Measurements from ENCODE around the gene DLG2.
A peak's percentile ranks its signal among the peaks of the same experiment; 100 is the strongest.
"Not testable (repeated sequence)": the region's sequence is repeated elsewhere in the genome, so short reads cannot be mapped to it uniquely, and the experiment has no call there.

DLG2 gene

DNA sequence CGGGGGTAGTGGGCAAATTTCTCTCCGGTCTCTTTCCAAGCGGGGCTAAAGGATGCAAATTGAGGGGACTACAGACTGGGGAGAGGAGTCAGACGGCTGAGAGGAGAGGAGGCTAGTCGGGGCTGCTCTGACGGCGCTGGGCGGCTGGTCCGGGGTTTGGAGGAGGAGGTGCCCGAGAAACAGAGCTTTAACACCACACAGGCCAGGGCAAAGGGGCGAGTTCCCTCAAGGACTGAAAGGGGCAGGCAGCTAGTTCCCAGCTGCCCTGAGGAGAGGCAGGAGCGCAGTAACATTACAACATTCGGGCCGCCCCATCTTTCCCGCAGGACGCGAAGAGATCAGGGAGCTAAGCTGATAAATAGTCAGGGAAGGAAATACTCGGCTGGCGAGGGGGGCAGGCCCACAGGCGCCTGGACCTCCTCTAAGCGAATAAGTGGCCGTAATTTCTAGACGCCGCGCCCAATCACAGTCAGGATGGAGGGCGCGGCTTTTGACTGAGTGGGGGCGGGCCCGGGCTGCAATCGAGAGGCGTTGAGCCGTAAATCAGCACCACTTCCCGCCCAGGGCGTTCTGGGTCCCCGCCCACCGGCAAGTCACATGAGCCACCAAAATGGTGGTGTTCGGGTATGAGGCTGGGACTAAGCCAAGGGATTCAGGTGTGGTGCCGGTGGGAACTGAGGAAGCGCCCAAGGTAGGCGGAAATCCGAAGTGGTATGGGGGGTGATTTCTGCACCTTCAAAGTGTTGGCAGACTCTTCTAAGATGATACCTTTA lies 1.0 kb upstream of the DLG2 start, which contains the start of gene TMEM126B:
TMEM126B (plus strand) TSS at position 596 of the 773 bp plus-strand sequence; CDS start at position 611, 15 bp downstream.
- no peak for TF ChIP-seq ZFX (IDR thresholded peaks at IDR 0.05; ENCODE audit: borderline replicate concordance)
- TF ChIP-seq, protein P1, sequence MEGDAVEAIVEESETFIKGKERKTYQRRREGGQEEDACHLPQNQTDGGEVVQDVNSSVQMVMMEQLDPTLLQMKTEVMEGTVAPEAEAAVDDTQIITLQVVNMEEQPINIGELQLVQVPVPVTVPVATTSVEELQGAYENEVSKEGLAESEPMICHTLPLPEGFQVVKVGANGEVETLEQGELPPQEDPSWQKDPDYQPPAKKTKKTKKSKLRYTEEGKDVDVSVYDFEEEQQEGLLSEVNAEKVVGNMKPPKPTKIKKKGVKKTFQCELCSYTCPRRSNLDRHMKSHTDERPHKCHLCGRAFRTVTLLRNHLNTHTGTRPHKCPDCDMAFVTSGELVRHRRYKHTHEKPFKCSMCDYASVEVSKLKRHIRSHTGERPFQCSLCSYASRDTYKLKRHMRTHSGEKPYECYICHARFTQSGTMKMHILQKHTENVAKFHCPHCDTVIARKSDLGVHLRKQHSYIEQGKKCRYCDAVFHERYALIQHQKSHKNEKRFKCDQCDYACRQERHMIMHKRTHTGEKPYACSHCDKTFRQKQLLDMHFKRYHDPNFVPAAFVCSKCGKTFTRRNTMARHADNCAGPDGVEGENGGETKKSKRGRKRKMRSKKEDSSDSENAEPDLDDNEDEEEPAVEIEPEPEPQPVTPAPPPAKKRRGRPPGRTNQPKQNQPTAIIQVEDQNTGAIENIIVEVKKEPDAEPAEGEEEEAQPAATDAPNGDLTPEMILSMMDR (IDR thresholded peaks at IDR 0.05): no peak
- peak within 1 kb of the TSS; percentile 66 for H3K27ac ChIP-seq

DNA sequence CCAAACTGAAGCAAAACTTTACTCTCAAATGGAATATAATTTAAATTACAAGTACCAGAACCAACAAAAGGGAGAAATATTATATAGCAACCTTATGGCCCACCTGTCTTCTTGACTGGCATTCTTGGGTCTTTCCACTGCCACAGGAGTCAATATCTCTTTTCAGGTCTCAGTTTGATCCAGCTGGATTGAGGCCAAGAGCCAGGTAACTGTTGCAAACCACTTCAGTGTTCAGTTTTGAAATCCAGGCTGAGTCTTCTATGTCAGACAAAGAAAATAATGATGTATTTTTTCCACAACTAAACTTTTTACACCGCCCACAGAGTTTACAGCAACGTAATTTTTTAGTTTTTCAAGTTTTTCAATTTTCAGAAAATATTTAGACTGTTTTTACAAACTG lies 648 bp downstream of the DLG2 start:
- no peak overlapping the region for H3K27ac ChIP-seq
- TF ChIP-seq, protein P1 (IDR thresholded peaks at IDR 0.05): no peak
- TF ChIP-seq ZFX (IDR thresholded peaks at IDR 0.05; ENCODE audit: borderline replicate concordance): no peak

DNA sequence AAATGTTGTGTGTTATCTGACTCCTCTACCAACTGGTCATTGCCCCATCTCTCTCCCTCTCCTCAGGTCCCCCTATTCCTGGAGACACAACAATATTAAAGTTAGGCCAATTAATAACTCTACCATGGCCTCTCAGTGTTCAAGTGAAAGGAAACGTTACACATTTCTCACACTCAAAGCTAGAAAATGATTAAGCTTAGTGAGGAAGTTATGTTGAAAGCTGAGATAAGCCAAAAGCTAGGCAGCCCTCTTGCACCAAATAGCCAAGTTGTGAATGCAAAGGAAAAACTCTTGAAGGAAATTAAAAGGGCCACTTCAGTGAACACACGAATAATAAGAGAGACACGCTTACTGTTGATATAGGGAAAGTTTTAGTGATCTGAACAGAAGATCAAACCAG lies 6.9 kb downstream of the DLG2 start:
- TF ChIP-seq, protein P1 (IDR thresholded peaks at IDR 0.05): no peak
- no peak for TF ChIP-seq ZFX (IDR thresholded peaks at IDR 0.05; ENCODE audit: borderline replicate concordance)
- H3K27ac ChIP-seq: no peak overlapping the region

DNA sequence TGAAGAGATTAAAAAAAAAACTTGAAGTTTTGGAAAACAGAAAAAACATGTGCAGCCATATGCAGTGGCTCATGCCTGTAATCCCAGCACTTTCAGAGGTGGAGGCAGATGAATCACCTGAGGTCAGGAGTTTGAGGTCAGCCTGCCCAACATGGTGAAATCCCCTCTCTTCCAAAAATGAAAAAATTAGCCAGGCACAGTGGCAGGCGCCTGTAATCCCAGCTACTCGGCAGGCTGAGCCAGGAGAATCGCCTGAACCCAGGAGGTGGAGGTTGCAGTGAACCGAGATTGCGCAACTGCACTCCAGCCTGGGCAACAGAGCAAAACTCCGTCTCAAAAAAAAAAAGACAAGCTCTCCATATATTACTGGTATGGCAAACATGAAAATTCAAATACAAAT lies 7.6 kb downstream of the DLG2 start:
- H3K27ac ChIP-seq: no peak overlapping the region
- TF ChIP-seq ZFX (IDR thresholded peaks at IDR 0.05; ENCODE audit: borderline replicate concordance): no peak
- TF ChIP-seq, protein P1 (IDR thresholded peaks at IDR 0.05): no peak

DNA sequence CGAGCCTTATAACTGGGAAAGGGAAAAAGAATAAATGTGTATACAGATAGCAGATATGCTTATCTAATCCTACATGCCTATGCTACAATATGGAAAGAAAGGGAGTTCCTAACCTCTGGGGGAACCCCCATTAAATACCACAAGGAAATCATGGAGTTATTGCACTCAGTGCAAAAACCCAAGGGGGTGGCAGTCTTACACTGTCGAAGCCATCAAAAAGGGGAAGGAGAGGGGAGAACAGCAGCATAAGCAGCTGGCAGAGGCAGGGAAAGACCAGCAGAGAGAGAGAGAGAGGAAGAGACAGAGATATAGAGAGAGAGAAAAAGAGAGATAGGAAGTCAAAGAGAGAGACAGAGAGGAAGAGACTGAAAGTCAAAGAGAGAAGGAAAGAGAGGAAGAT lies 15.5 kb downstream of the DLG2 start:
- H3K27ac ChIP-seq: not testable (repeated sequence)

DNA sequence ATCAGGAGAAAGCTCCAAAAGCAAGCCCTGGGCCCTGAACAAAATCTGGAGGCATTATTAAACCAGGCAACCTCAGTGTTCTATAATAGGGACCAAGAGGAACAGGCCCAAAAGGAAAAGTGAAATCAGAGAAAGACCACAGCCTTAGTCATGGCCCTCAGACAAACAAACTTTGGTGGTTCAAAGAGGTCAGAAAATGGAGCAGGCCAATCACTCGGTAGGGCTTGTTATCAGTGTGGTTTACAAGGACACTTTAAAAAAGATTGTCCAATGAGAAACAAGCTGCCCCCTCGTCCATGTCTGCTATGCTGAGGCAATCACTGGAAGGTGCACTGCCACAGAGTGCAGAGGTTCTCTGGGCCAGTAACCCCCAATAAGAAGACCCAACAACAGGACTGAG lies 17.9 kb downstream of the DLG2 start:
- not testable (repeated sequence) for H3K27ac ChIP-seq

DNA sequence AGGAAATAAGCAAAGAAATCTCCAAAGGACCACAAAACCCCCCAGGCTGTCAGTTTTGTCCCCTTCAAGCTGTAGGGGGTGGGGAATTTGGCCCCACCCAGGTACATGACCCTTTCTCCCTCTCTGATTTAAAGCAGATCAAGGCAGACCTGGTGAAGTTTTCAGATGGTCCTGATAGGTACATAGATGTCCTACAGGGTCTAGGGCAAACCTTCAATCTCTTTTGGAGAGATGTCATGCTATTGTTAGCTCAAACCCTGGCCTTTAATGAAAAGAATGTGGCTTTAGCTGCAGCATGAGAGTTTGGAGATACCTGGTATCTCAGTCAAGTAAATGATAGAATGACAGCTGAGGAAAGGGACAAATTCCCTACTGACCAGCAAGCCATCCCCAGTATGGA lies 18.5 kb downstream of the DLG2 start:
- H3K27ac ChIP-seq: not testable (repeated sequence)

DNA sequence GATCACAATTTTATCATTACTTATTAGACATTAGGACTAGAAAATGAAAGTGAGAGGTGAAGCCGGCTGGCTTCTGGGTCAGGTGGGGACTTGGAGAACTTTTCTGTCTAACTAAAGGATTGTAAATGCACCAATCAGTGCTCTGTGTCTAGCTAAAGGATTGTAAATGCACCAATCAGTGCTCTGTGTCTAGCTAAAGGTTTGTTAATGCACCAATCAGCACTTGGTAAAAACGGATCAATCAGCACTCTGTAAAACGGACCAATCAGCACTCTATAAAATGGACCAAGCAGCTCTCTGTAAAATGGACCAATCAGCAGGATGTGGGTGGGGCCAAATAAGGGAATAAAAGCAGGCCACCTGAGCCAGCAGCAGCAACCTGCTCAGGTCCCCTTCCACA lies 20.9 kb downstream of the DLG2 start:
- H3K27ac ChIP-seq: not testable (repeated sequence)

DNA sequence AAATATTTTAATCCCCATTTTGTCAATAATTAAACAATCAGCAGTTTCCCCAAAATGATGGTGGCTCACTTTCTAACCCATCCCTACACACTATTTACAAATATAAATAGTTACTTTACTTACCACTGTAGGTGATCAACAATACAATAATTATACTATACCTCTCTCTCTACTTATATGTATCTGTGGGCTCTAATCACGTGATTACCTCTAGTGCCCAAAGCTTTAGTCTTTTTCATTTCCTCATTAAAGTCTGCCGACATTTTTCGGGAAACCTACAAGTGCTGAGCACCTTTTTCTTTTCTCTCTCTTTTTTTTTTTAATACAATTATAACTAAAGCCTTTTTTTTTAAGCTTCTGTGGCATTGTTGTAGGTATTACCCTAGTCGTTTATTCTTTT lies 23.9 kb downstream of the DLG2 start:
- TF ChIP-seq, protein P1 (IDR thresholded peaks at IDR 0.05): no peak
- TF ChIP-seq ZFX (IDR thresholded peaks at IDR 0.05; ENCODE audit: borderline replicate concordance): no peak
- H3K27ac ChIP-seq: no peak overlapping the region

Measured in 22Rv1 (cell line).